Pancreas (tissue), 10 donors: ENCODE data around the gene SLC8A1. TPM values are rescaled to one million over a fixed set of nuclear protein-coding genes. Genes with fewer than 3 reads are reported as not detected.
A peak's percentile ranks its signal among the peaks of the same experiment; 100 is the strongest.

ENCODE experiments used
- ATAC-seq, 4 donors: fragments of 200-7000 bp; cut with Tn5 transposase; one replicate each; pipeline versions ENCODE4 v1.8.0 to v1.9.1; 2020; ENCODE audit warnings: mild to moderate bottlenecking in 4 of 4, moderate library complexity in 4 of 4
- DNase-seq, 6 donors: peaks; one replicate each; pipeline ENCODE4 v3.0.0-alpha.2; 2020
- FAIRE-seq: peaks from 2 replicates; lab custom pipeline; 2012; peaks lifted over from hg19 to GRCh38; lab: Jason Lieb, UNC
- H3K27ac ChIP-seq, 4 donors: fragments of 200-600 bp; sonication (generic); 1 replicate in 3 of 4; 2 replicates in 1 of 4; pipeline versions ENCODE4 v1.5.0 to v1.8.0; 2020
- H3K27me3 ChIP-seq, 4 donors: fragments of 200-600 bp; one replicate each; pipeline ENCODE4 v1.8.0; 2021
- H3K36me3 ChIP-seq, 3 donors: fragments of 200-600 bp; sonication (generic) in 1 of 3; one replicate each; pipeline versions ENCODE4 v1.5.0 to v1.8.0; 2020 to 2021
- H3K4me1 ChIP-seq, 3 donors: fragments of 200-600 bp; one replicate each; pipeline ENCODE4 v1.8.0; 2021
- H3K4me3 ChIP-seq, 4 donors: fragments of 200-600 bp; sonication (generic) in 2 of 4; one replicate each; pipeline versions ENCODE4 v1.5.0 to v1.8.0; 2020 to 2021
- H3K9me3 ChIP-seq, 4 donors: fragments of 200-600 bp; one replicate each; pipeline ENCODE4 v1.8.0; 2021
- WGBS, 2 donors: extraction: QIAGEN DNeasy Blood & Tissue Kit; methylation state at CpG; one replicate each; pipeline ENCODE4 v1.1.7; 2013; 5-methylcytosine and 5-hydroxymethylcytosine counted together
- intact Hi-C, 3 donors: fragments of 100-400 bp; cut with DNase I; formaldehyde crosslinking; loops; one replicate each; pipeline versions ENCODE4 v1.11.1 to v1.14.2; 2022
- polyA plus RNA-seq, 2 donors: library from polyadenylated mRNA; stranded (reverse); fragments of 200-250 nt; gene quantifications; one replicate each; pipeline ENCODE4 v1.2.3, GENCODE V29; 2013
- total RNA-seq, 6 donors: library from RNA; stranded (reverse); fragmentation: NEBNext Ultra II Directional in 4 of 6; extraction: Animal tissue kit (Norgen Biotek cat#: 25700) in 4 of 6; gene quantifications; one replicate each; pipeline versions ENCODE4 v1.2.1 to v1.2.4, GENCODE V29; 2021 to 2023
- TF ChIP-seq, protein P1 (sequence below), 4 donors: fragments of 200-600 bp; sonication (generic) in 3 of 4; IDR thresholded peaks; one replicate each; pipeline versions ENCODE4 v1.5.0 to v1.8.0; 2021; ENCODE audit warnings: antibody characterized with exemption in 4 of 4
- donor health status: healthy with polysubstance abuse.
- donor health status: DM: no; HTN: no; CAD: no; lungs with moderate emphysema.
- donor health status: DM: no; HTN: no; CAD: no.
- donor health status: control.
- donor health status: control.
- donor health status: Bipolar disorder and iron deficiency.
- donor health status: DM: yes; HTN: yes; CAD: no.
- donor health status: DM: no; HTN: no; CAD: no.
- donor health status: DM: no; HTN: no; CAD: no.
- donor health status: DM: yes; HTN: yes; CAD: no.

The SLC8A1 gene
- total and polyA plus RNA-seq, 8 donors = 0.19 to 12.4 (median 2.3) TPM

- 73 to 82% methylated on average over 9 of the region's 9 CpGs for WGBS, 2 donors
- intact Hi-C loops = no loop called here
- DNase-seq (no peak), ATAC-seq (no peak), FAIRE-seq (no peak)
- Histone ChIP-seq H3K4me3 (no peak overlapping the region), H3K36me3 (no peaks in the 10 kb centered on the region), H3K27me3 (no peaks in the 10 kb centered on the region), H3K4me1 (no peaks in the 10 kb centered on the region), H3K27ac (no peak overlapping the region), H3K9me3 (no peaks in the 10 kb centered on the region)
- TF ChIP-seq, protein P1, sequence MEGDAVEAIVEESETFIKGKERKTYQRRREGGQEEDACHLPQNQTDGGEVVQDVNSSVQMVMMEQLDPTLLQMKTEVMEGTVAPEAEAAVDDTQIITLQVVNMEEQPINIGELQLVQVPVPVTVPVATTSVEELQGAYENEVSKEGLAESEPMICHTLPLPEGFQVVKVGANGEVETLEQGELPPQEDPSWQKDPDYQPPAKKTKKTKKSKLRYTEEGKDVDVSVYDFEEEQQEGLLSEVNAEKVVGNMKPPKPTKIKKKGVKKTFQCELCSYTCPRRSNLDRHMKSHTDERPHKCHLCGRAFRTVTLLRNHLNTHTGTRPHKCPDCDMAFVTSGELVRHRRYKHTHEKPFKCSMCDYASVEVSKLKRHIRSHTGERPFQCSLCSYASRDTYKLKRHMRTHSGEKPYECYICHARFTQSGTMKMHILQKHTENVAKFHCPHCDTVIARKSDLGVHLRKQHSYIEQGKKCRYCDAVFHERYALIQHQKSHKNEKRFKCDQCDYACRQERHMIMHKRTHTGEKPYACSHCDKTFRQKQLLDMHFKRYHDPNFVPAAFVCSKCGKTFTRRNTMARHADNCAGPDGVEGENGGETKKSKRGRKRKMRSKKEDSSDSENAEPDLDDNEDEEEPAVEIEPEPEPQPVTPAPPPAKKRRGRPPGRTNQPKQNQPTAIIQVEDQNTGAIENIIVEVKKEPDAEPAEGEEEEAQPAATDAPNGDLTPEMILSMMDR (IDR thresholded peaks at IDR 0.05) = no peak
Measured at GRCh38 chr2:40098786-40099470, 353.0 kb downstream of the SLC8A1 start.

- Histone ChIP-seq H3K9me3 (no peaks in the 10 kb centered on the region), H3K27ac (no peak overlapping the region), H3K4me1 (no peaks in the 10 kb centered on the region), H3K4me3 (no peak overlapping the region), H3K27me3 (no peaks in the 10 kb centered on the region), H3K36me3 (no peaks in the 10 kb centered on the region)
- TF ChIP-seq, protein P1 (IDR thresholded peaks at IDR 0.05) = no peak
- FAIRE-seq (peak; percentile 17), ATAC-seq (no peak), DNase-seq (no peak)
- 42 to 71% methylated on average over 2 of the region's 2 CpGs for WGBS, 2 donors
- intact Hi-C loops = no loop called here
Measured at GRCh38 chr2:40097691-40098385, 354.1 kb downstream of the SLC8A1 start.

GRCh38 chr2:40096360-40096759, 355.5 kb downstream of the SLC8A1 start:
- FAIRE-seq (no peak), DNase-seq (no peak), ATAC-seq (peak in 3 of 4 donors; percentile 32 to 56 (median 43))
- H3K27me3 ChIP-seq = no peaks in the 10 kb centered on the region
- no peaks in the 10 kb centered on the region for H3K9me3 ChIP-seq
- no peaks in the 10 kb centered on the region for H3K4me1 ChIP-seq
- H3K27ac ChIP-seq = no peak overlapping the region
- H3K4me3 ChIP-seq = no peak overlapping the region
- TF ChIP-seq, protein P1 (IDR thresholded peaks at IDR 0.05) = no peak
- intact Hi-C loops = no loop called here
- H3K36me3 ChIP-seq = no peaks in the 10 kb centered on the region

DNA sequence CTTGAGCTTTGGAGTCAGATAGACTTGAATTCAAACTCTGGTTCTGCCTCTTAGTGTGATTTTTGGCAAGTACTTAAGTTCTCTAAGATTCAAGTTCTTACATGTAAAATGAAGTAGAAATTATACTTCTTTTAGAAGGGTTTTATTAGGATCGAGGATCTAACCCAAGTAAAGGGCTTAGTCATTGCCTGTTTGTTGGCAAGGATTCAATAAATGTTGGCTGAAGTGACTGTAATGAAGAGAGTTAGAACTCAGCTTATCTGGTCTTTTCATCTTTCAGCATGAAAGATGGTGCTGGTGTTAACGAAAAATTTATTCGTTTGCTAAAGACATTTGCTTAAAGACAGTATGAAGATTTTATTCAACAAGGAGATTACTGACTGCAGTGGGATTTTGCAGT, 356.9 kb downstream of the SLC8A1 start:
- WGBS, 2 donors = 55 to 61% methylated on average over 3 of the region's 3 CpGs
- Histone ChIP-seq H3K4me3 (no peak overlapping the region), H3K36me3 (no peaks in the 10 kb centered on the region), H3K27me3 (no peaks in the 10 kb centered on the region), H3K27ac (no peak overlapping the region), H3K9me3 (no peaks in the 10 kb centered on the region), H3K4me1 (no peaks in the 10 kb centered on the region)
- ATAC-seq (no peak), DNase-seq (no peak), FAIRE-seq (no peak)
- TF ChIP-seq, protein P1 (IDR thresholded peaks at IDR 0.05) = no peak
- intact Hi-C loops = no loop called here

DNA sequence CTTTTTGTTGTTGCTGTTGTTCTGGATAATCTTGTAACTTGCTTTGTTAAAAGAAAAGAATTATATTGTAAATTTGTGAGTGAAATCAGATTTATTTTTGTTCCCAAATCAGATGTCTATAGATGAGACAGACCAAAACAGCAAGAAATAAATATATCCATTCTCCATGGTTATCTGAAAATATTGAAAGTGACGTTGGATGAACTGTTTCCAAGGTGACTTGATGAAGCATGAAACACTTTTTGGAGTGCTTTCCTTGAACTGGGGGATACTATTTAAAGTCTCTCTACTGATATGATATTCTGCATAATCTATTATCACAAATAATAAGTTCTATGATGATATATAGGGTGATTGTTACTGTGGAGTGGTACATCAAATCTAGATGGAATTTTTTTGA, 357.4 kb downstream of the SLC8A1 start:
- Histone ChIP-seq H3K36me3 (no peaks in the 10 kb centered on the region), H3K4me3 (no peak overlapping the region), H3K27me3 (no peaks in the 10 kb centered on the region), H3K4me1 (no peaks in the 10 kb centered on the region), H3K27ac (no peak overlapping the region), H3K9me3 (no peaks in the 10 kb centered on the region)
- intact Hi-C loops = no loop called here
- ATAC-seq = no peak
- 64 to 83% methylated on average over 1 of the region's 1 CpG for WGBS, 2 donors
- TF ChIP-seq, protein P1 (IDR thresholded peaks at IDR 0.05) = no peak
- FAIRE-seq = no peak
- DNase-seq = no peak
